Spleen (tissue), 3 donors: ENCODE data around the gene HLA-DMB.
A peak's percentile ranks its signal among the peaks of the same experiment; 100 is the strongest.

Experiments used
- POLR2A ChIP-seq, 3 donors: fragments of 450-650 bp; IDR thresholded peaks; one replicate each; pipeline ENCODE4 v1.5.1; 2017; ENCODE audit warnings: antibody characterized with exemption in 3 of 3, mild to moderate bottlenecking in 1 of 3
- POLR2AphosphoS5 ChIP-seq, 3 donors: sonication (generic); formaldehyde crosslinking; IDR thresholded peaks; one replicate each; pipeline ENCODE4 v1.5.1; 2017; ENCODE audit warnings: antibody characterized with exemption in 3 of 3

- TF ChIP-seq POLR2AphosphoS5 (IDR thresholded peaks at IDR 0.05), result peak in 2 of 3 donors; percentile 48 to 86
- TF ChIP-seq POLR2A (IDR thresholded peaks at IDR 0.05), result peak in 2 of 3 donors; percentile 32 to 41
Measured at GRCh38 chr6:32943864-32944649, 3.2 kb upstream of the HLA-DMB start.
